ENCODE data around the gene MFN2.

MFN2 gene

GRCh38 chr1:12046749-12047119, 66.5 kb downstream of the MFN2 start:
- no peak for TF ChIP-seq CTCF (IDR thresholded peaks at IDR 0.05)
- Histone ChIP-seq H3K27me3 (peaks cover 0 to 13% of the 10 kb centered on the region in 2 donors), H3K27ac (no peak overlapping the region), H3K9me3 (no peaks in the 10 kb centered on the region), H3K4me3 (no peak overlapping the region), H3K36me3 (no peaks in the 10 kb centered on the region), H3K4me1 (peaks cover 0 to 1% (median under 1%) of the 10 kb centered on the region in 4 donors)
- intact Hi-C loops (cut with DNase I; ENCODE audit: low total_unique reads) = no loop called here
- DNase-seq = no peak

DNA sequence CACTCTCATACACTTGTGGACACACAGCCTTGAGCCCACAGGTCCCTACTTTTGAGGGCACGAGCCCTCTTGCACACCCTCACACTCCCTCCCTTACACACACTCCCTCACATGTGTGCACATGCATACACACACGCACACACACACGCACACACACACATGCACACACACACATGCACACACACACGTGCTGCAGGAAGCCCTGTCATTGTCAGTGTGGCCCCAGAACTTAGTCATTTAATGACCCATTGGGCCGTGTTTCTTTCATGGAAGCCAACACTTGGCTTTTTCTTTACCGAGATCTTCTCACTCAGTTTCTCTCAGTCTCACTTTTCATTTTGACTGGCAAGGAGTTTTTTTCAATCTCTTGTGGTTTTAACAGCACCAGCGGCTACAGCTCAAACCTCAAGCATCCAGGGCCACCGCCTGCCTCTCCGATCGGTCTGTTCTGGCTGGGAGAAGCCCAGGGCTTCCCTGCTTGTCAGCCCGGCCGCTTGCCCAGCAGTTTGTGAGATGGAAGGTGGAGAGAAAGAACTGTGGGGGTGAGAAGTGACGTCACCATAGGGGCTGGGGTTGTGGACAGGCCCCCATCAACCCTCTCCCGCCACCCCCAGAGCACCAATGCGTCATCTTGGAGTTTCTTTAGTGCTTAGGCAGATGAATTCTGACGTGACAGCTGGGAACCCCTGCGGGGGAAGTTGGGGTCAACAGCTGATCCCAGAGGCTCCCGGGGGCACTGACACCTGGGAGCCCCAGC, 67.1 kb downstream of the MFN2 start:
- H3K4me3 ChIP-seq = no peak overlapping the region
- H3K27ac ChIP-seq = no peak overlapping the region
- no peaks in the 10 kb centered on the region for H3K36me3 ChIP-seq
- no peak for TF ChIP-seq CTCF (IDR thresholded peaks at IDR 0.05)
- DNase-seq = no peak
- no peaks in the 10 kb centered on the region for H3K9me3 ChIP-seq
- peaks cover 0 to 13% of the 10 kb centered on the region in 2 donors for H3K27me3 ChIP-seq
- intact Hi-C loops (cut with DNase I; ENCODE audit: low total_unique reads) = no loop called here
- H3K4me1 ChIP-seq = peaks cover 0 to 7% (median 6%) of the 10 kb centered on the region in 4 donors

DNA sequence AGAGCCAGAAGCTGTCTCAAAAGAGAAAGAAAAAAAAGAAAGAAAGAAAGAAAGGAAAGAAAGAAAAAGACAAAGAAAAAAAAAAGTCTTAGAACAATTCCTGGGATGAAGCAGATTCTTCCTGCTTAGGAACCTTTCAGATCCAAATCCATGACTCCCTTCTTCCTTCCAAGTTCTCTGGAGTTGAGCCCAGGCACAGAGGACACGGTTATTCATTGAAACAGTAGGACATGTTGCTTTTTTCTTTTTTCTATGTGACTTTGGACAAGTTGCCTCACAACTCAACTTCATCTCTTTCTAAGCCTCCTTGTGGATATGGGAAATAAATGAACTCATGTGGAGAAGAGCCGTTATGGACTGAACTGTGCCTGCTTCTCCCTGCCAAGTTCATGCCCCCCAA, 68.1 kb downstream of the MFN2 start:
- no peak for TF ChIP-seq CTCF (IDR thresholded peaks at IDR 0.05)

GRCh38 chr1:12049616-12050015, 69.4 kb downstream of the MFN2 start:
- Histone ChIP-seq H3K36me3 (no peaks in the 10 kb centered on the region), H3K27ac (no peak overlapping the region), H3K4me3 (no peak overlapping the region), H3K27me3 (peaks cover 0 to 13% of the 10 kb centered on the region in 2 donors), H3K9me3 (no peaks in the 10 kb centered on the region), H3K4me1 (peaks cover 0 to 23% (median 12%) of the 10 kb centered on the region in 4 donors)
- TF ChIP-seq CTCF (IDR thresholded peaks at IDR 0.05) = no peak
- no peak for DNase-seq
- intact Hi-C loops (cut with DNase I; ENCODE audit: low total_unique reads) = no loop called here

More for the DNA sequence above, 68.1 kb downstream of the MFN2 start:
- no peaks in the 10 kb centered on the region for H3K36me3 ChIP-seq
- no peak overlapping the region for H3K4me3 ChIP-seq
- peaks cover 0 to 18% (median 11%) of the 10 kb centered on the region in 4 donors for H3K4me1 ChIP-seq
- no peak for DNase-seq
- intact Hi-C loops (cut with DNase I; ENCODE audit: low total_unique reads) = no loop called here
- H3K27ac ChIP-seq = no peak overlapping the region
- no peaks in the 10 kb centered on the region for H3K9me3 ChIP-seq
- H3K27me3 ChIP-seq = peaks cover 0 to 13% of the 10 kb centered on the region in 2 donors

DNA sequence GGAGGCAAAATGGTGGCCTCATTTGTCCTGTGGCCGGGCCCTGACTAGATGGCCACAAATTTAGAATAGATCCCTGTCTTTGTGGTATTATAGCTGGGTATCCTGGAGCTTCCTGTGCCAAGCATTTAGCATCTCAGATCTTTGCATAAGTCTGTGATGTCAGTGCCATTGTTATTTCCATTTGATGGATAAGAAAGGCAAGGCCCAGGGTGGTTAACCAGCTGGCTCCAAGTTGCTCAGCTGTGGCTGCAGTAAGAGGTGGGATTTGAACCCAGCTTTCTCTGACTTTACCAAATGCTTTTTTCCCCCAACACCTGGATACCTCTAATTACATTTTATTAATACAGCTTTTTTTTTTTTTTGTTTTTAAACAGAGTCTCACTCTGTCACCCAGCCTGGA, 71.1 kb downstream of the MFN2 start:
- Histone ChIP-seq H3K27me3 (peaks cover 0 to 10% of the 10 kb centered on the region in 2 donors), H3K36me3 (no peaks in the 10 kb centered on the region), H3K27ac (no peak overlapping the region), H3K4me1 (peaks cover 0 to 23% (median 12%) of the 10 kb centered on the region in 4 donors), H3K9me3 (no peaks in the 10 kb centered on the region), H3K4me3 (no peak overlapping the region)
- intact Hi-C loops (cut with DNase I; ENCODE audit: low total_unique reads) = no loop called here
- DNase-seq = no peak
- TF ChIP-seq CTCF (IDR thresholded peaks at IDR 0.05) = no peak
